Pancreas (tissue), 10 donors: Measurements from ENCODE around the gene NLN. TPM values are rescaled to one million over a fixed set of nuclear protein-coding genes. Genes with fewer than 3 reads are reported as not detected.

Experiments
- ATAC-seq, 4 donors: fragments of 200-7000 bp; cut with Tn5 transposase; one replicate each; pipeline versions ENCODE4 v1.8.0 to v1.9.1; 2020; ENCODE audit warnings: mild to moderate bottlenecking in 4 of 4, moderate library complexity in 4 of 4
- DNase-seq, 6 donors: peaks; one replicate each; pipeline ENCODE4 v3.0.0-alpha.2; 2020
- FAIRE-seq: peaks from 2 replicates; lab custom pipeline; 2012; peaks lifted over from hg19 to GRCh38; lab: Jason Lieb, UNC
- H3K27ac ChIP-seq, 4 donors: fragments of 200-600 bp; sonication (generic); 1 replicate in 3 of 4; 2 replicates in 1 of 4; pipeline versions ENCODE4 v1.5.0 to v1.8.0; 2020
- H3K27me3 ChIP-seq, 4 donors: fragments of 200-600 bp; one replicate each; pipeline ENCODE4 v1.8.0; 2021
- H3K36me3 ChIP-seq, 3 donors: fragments of 200-600 bp; sonication (generic) in 1 of 3; one replicate each; pipeline versions ENCODE4 v1.5.0 to v1.8.0; 2020 to 2021
- H3K4me1 ChIP-seq, 3 donors: fragments of 200-600 bp; one replicate each; pipeline ENCODE4 v1.8.0; 2021
- H3K4me3 ChIP-seq, 4 donors: fragments of 200-600 bp; sonication (generic) in 2 of 4; one replicate each; pipeline versions ENCODE4 v1.5.0 to v1.8.0; 2020 to 2021
- H3K9me3 ChIP-seq, 4 donors: fragments of 200-600 bp; one replicate each; pipeline ENCODE4 v1.8.0; 2021
- CTCF ChIP-seq, 4 donors: fragments of 200-600 bp; sonication (generic) in 3 of 4; IDR thresholded peaks; one replicate each; pipeline versions ENCODE4 v1.5.0 to v1.8.0; 2021; ENCODE audit warnings: antibody characterized with exemption in 4 of 4
- WGBS, 2 donors: extraction: QIAGEN DNeasy Blood & Tissue Kit; methylation state at CpG; one replicate each; pipeline ENCODE4 v1.1.7; 2013; 5-methylcytosine and 5-hydroxymethylcytosine counted together
- intact Hi-C, 3 donors: fragments of 100-400 bp; cut with DNase I; formaldehyde crosslinking; loops; one replicate each; pipeline versions ENCODE4 v1.11.1 to v1.14.2; 2022
- polyA plus RNA-seq, 2 donors: library from polyadenylated mRNA; stranded (reverse); fragments of 200-250 nt; gene quantifications; one replicate each; pipeline ENCODE4 v1.2.3, GENCODE V29; 2013
- total RNA-seq, 6 donors: library from RNA; stranded (reverse); fragmentation: NEBNext Ultra II Directional in 4 of 6; extraction: Animal tissue kit (Norgen Biotek cat#: 25700) in 4 of 6; gene quantifications; one replicate each; pipeline versions ENCODE4 v1.2.1 to v1.2.4, GENCODE V29; 2021 to 2023
- donor health status: healthy with polysubstance abuse.
- donor health status: DM: no; HTN: no; CAD: no; lungs with moderate emphysema.
- donor health status: DM: no; HTN: no; CAD: no.
- donor health status: control.
- donor health status: control.
- donor health status: Bipolar disorder and iron deficiency.
- donor health status: DM: yes; HTN: yes; CAD: no.
- donor health status: DM: no; HTN: no; CAD: no.
- donor health status: DM: no; HTN: no; CAD: no.
- donor health status: DM: yes; HTN: yes; CAD: no.

The NLN gene
- total and polyA plus RNA-seq, 8 donors, result 1.8 to 15.0 (median 8.0) TPM

GRCh38 chr5:65874241-65874640, 152.2 kb downstream of the NLN start:
- no peak for TF ChIP-seq CTCF (IDR thresholded peaks at IDR 0.05)
- WGBS, 2 donors, result 83 to 90% methylated on average over 3 of the region's 3 CpGs
- no peaks in the 10 kb centered on the region for H3K36me3 ChIP-seq

GRCh38 chr5:65876496-65876895, 154.5 kb downstream of the NLN start:
- no peak for FAIRE-seq
- no peak for ATAC-seq
- H3K27me3 ChIP-seq, result no peaks in the 10 kb centered on the region
- H3K4me3 ChIP-seq, result no peak overlapping the region
- DNase-seq, result no peak
- H3K36me3 ChIP-seq, result no peaks in the 10 kb centered on the region
- H3K9me3 ChIP-seq, result no peaks in the 10 kb centered on the region
- no peak overlapping the region for H3K27ac ChIP-seq
- H3K4me1 ChIP-seq, result no peaks in the 10 kb centered on the region
- TF ChIP-seq CTCF (IDR thresholded peaks at IDR 0.05), result no peak
- intact Hi-C loops, result no loop called here

More at GRCh38 chr5:65874241-65874640, 152.2 kb downstream of the NLN start:
- DNase-seq (no peak), ATAC-seq (no peak), FAIRE-seq (no peak)
- Histone ChIP-seq H3K27me3 (no peaks in the 10 kb centered on the region), H3K9me3 (no peaks in the 10 kb centered on the region), H3K27ac (no peak overlapping the region), H3K4me3 (no peak overlapping the region), H3K4me1 (no peaks in the 10 kb centered on the region)
- intact Hi-C loops, result no loop called here

GRCh38 chr5:65876970-65877369, 155.0 kb downstream of the NLN start:
- Histone ChIP-seq H3K36me3 (no peaks in the 10 kb centered on the region), H3K4me3 (no peak overlapping the region), H3K9me3 (no peaks in the 10 kb centered on the region), H3K4me1 (no peaks in the 10 kb centered on the region), H3K27ac (no peak overlapping the region), H3K27me3 (no peaks in the 10 kb centered on the region)
- intact Hi-C loops, result no loop called here
- WGBS, 2 donors, result 80 to 82% methylated on average over 4 of the region's 4 CpGs
- FAIRE-seq (no peak), ATAC-seq (no peak), DNase-seq (no peak)
- no peak for TF ChIP-seq CTCF (IDR thresholded peaks at IDR 0.05)

Other genes with a start within 250 kb of the NLN start
- under 1 TPM; 0.14 to 0.47 (median 0.30) TPM for gene ADAMTS6, start 240.3 kb upstream of the NLN start, total RNA-seq
- under 1 TPM; 0.19 to 0.70 TPM for gene ADAMTS6, start 240.3 kb upstream of the NLN start, polyA plus RNA-seq
- 1 to 10 TPM in 2 of 6 donors, under 1 TPM in 4; 0.28 to 1.3 (median 0.79) TPM for gene CENPK, start 159.0 kb upstream of the NLN start, total RNA-seq
- under 1 TPM; 0.57 to 0.61 TPM for gene CENPK, start 159.0 kb upstream of the NLN start, polyA plus RNA-seq
- gene PPWD1, start 158.9 kb upstream of the NLN start, total RNA-seq, result 10 to 100 TPM in 5 of 6 donors, 1 to 10 TPM in 1; 7.6 to 22.3 (median 12.7) TPM
- 10 to 100 TPM; 17.1 to 40.4 TPM for gene PPWD1, start 158.9 kb upstream of the NLN start, polyA plus RNA-seq
- 1 to 10 TPM; 4.5 to 10.0 (median 5.9) TPM for gene TRIM23, start 97.9 kb upstream of the NLN start, total RNA-seq
- gene TRIM23, start 97.9 kb upstream of the NLN start, polyA plus RNA-seq, result 1 to 10 TPM; 2.1 to 3.6 TPM
- gene SHLD3, start 97.2 kb upstream of the NLN start, total RNA-seq, result 1 to 10 TPM in 2 of 6 donors, under 1 TPM in 4; 0.51 to 1.5 (median 0.91) TPM
- 1 to 10 TPM; 1.8 to 2.3 TPM for gene SHLD3, start 97.2 kb upstream of the NLN start, polyA plus RNA-seq
- 10 to 100 TPM in 2 of 6 donors, 1 to 10 TPM in 4; 5.6 to 11.9 (median 8.2) TPM for gene TRAPPC13, start 97.2 kb upstream of the NLN start, total RNA-seq
- 10 to 100 TPM in 1 of 2 donors, 1 to 10 TPM in 1; 8.1 to 12.1 TPM for gene TRAPPC13, start 97.2 kb upstream of the NLN start, polyA plus RNA-seq
- gene SGTB, start 96 bp upstream of the NLN start, total RNA-seq, result 1 to 10 TPM; 1.5 to 3.8 (median 2.6) TPM
- gene SGTB, start 96 bp upstream of the NLN start, polyA plus RNA-seq, result 1 to 10 TPM in 1 of 2 donors, under 1 TPM in 1; 0.84 to 1.7 TPM
- 10 to 100 TPM; 22.3 to 41.0 (median 27.9) TPM for gene ERBIN, start 204.4 kb downstream of the NLN start, total RNA-seq
- 10 to 100 TPM in 1 of 2 donors, 1 to 10 TPM in 1; 7.8 to 11.1 TPM for gene ERBIN, start 204.4 kb downstream of the NLN start, polyA plus RNA-seq